CD4-positive, alpha-beta T cell treated with Interleukin-17A for 4 hours (primary cell): ENCODE results near the gene NBL1.

Source experiments
- DNase-seq: peaks from one replicate; pipeline ENCODE4 v3.0.0-alpha.2; 2020; ENCODE audit warnings: mixed read lengths

NBL1 gene

GRCh38 chr1:19676438-19676922, 32.4 kb downstream of the NBL1 start:
- no peak for DNase-seq

GRCh38 chr1:19678493-19678892, 34.4 kb downstream of the NBL1 start:
- DNase-seq: no peak

GRCh38 chr1:19678931-19679453, 34.9 kb downstream of the NBL1 start:
- no peak for DNase-seq

- no peak for DNase-seq
These were observed 35.6 kb downstream of the NBL1 start for GRCh38 chr1:19679691-19680090.

DNA sequence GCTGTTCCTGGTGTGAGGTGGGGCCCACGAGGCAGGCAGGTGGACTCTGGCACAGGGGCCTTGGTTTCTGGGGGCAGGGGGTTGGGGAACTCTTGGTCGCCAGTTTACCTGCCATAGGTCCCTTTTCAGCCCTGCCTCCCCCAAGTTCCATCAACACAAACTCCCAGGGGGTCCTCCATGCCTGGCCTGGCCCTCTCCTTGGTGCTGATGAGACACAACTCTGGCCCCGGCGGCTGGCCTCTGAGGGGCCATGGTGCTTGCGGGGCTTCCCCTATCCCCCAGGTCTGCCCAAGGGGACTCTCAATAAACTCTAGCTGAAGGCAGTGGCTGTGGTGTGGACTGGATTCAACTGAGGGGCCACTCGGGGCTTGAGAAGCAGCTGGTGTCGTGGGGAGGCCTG, 36.5 kb downstream of the NBL1 start:
- DNase-seq: no peak

DNA sequence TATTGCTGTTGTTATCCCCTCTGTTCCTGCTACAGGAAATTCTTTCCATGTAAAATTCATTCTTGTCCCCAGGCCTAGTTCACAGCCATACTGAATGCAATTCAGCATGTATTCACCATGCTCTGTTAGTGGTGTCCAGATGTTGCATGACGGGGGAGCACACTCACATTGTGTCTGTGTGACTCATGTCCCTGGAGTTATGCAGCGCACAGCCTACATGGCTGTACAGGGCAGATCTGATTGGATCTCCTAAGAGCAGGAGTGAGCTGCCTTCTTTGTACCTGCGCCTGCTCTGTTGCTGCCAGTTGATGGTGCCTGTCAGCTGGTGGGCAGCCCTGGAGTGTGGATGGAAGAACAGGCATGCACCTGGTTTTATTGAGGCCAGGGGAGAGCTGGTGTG, 38.1 kb downstream of the NBL1 start:
- no peak for DNase-seq

- DNase-seq: no peak
These were observed 38.8 kb downstream of the NBL1 start for GRCh38 chr1:19682901-19683300.

DNA sequence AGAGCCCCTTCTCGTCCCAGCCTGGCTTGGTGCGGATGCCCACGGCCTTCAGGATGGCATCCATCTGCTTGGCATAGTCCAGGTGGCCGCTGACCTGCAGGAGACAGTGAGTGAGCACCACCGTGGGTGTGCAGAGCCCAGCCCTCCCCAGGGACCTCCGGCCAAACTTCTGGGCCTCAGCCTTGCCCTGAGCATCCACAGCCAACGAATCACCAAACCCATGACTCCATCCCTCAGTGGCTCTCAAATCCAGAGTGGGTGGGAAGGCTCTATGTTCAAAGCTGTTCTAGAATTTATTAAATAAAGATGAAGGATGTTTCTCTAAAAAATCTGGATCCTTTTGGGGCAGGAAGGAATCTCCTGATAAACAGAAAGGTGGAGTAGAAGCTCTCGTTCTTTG, 39.2 kb downstream of the NBL1 start:
- no peak for DNase-seq

GRCh38 chr1:19684677-19685076, 40.6 kb downstream of the NBL1 start:
- DNase-seq: no peak

GRCh38 chr1:19685994-19686393, 41.9 kb downstream of the NBL1 start:
- DNase-seq: no peak

DNA sequence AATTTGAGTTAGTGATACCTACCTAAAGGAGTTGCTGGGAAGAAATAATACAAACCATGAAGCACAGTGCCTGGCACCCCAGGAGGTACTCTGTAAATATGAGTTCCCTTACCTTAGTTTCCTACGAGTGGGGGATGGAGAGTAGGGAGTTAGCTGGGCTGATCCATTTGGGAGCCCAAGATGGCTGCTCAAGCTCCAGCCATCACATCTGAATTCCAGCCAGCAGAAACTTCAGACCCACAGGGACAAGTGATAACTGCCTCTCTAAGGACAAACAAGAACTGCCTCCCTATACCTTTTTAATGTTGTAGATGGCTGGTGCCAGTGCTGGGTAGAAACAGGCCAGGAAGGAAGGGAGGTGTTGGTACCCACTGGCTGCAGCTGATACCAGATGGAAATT, 43.3 kb downstream of the NBL1 start:
- DNase-seq: no peak

DNA sequence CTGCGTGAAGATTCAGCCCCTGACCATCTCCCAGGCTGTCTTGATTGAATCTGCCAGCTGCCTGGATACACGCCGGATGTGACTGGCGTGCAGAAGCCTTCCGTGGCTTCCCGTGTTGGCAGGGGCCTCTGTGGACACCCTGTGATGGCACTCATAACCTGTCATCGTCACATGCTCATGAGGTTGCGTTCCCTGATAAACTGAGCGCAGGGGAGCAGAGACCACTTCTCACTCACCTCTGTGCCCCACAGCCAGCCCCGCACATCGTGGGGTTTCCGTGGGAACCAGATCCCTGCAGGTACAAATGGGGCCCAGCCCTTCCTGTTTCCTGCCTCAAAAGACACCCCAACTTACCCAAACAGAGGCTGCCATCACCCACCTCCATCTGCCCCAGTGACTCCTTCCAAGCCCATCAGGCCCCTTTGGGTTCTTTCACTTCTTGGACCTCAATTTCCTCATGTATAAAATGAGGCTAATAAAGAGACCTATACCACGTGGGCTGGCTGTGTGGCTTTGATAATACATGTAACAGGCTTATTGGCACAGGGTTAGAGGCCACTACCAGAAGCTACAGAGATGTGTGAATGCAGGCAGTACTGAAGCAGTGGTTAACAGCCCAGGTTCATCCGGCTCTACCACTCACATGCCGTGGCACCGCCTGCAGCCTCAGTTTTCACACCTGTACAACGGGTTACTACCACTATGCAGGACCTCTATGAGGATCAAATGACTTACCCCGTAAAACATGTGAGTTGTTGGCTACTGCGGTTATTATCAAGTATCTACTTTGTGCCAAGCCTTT, 44.1 kb downstream of the NBL1 start:
- peak; percentile 58 for DNase-seq

DNA sequence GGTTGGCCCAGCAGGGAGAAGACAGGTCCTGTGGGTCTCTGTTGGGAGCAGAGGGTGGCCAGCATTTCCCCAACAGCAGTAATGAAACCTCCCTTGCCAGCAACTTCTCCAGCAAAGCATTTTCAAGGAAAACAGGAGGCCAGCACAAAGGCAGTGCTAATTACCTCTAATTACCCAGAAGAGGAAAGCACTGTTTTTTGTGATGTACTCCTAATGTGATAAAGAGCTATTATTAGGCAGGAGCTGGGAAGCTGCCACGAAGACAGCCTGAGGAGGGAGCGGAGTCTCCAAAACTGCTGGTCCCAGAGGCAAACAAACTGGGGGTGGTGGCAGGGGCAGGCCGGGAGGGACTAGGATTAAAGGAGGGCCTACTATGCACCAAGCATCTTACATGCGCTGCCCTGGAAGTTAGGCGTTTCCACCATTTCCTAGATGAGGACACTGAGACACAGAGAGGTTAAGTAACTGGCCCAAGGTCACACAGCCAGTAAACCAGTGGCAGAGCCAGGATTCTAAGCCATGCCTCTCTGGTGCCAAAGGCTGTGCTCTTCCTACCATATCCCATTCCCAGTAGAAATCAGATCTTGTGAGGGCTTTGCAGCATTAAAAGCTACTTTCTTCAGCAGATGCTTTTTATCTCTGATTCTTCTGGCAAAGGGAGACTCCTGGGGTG, 45.1 kb downstream of the NBL1 start:
- no peak for DNase-seq

DNA sequence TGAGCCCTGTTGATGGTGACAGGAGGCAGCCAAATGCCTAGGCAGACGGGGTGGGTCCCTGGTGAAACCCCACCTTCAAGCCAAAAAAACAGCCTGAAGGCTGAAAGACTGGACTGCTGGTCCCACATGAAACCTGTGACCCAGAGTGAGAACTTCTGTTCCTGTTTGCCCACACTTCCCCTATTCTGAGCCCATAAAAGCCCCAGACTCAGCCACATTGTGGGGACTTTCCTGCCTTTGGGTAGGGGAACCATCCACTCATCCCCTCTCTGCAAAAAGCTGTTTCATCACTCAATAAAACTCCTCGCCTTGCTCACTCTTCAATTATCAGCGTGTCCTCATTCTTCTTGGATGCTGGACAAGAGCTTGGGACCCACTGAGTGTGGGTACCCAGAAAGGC, 45.7 kb downstream of the NBL1 start:
- DNase-seq: no peak

DNA sequence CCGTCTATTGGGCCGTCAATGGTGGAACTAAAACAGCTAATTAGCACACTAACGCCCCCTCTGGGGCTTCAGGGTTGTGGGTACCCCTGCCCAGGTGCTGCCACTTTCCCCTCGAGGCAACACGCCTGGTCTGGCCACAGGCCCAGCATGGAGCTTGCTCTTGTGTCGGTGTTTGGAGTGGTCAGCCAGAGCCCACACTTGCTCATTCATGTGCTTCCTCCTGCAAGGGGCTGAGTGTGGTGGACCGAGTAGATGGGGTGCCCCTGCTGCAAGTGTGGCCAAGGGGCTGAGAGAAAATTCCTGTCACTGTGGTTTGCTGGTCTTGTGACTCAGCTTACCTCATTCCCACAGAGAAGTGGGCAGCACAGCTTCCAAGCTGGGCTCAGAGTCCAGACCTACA, 46.2 kb downstream of the NBL1 start:
- DNase-seq: no peak

DNA sequence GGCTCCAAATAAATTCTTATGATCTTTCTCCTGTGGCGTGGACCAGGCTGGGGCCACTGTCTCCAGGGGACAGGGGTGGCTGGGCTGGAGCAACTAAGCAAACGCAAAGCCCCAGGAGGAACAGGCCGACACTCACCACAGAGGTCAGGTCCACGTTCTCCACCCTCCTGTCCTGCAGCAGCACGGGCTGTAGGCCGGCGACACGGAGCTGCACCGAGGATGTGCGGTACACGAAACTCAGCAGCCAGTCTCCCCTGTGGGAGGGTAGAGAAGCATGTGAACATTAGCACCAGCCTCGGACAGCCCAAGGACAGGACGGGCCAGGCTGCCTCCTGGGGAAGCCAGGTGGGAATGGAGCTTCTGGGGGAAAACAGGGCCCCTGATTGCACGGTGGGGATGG, 50.2 kb downstream of the NBL1 start:
- DNase-seq: no peak

GRCh38 chr1:19695772-19696171, 51.7 kb downstream of the NBL1 start:
- DNase-seq: no peak

- DNase-seq: no peak
These were observed 52.7 kb downstream of the NBL1 start for GRCh38 chr1:19696820-19697219.

DNA sequence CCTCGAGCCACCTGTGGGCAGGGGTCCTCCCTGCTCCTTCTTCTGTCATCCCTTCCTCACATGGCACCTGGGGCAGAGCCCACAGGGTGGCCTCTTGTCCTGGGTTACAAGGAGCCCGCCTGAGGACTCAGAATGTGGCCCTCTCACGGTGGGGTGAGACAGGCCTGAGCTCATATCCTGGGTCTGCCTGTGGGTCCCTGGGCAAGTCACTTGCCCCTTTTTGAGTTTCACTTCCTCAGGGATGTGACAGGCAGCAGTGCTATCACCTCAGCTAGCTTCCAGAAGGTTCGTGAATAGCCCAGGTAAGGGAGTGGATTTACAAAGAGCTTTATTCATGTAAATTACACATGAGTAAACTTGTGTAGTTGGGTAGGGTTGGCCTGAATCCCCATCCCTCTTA, 54.1 kb downstream of the NBL1 start:
- DNase-seq: no peak

GRCh38 chr1:19700079-19700777, 56.1 kb downstream of the NBL1 start:
- no peak for DNase-seq

DNA sequence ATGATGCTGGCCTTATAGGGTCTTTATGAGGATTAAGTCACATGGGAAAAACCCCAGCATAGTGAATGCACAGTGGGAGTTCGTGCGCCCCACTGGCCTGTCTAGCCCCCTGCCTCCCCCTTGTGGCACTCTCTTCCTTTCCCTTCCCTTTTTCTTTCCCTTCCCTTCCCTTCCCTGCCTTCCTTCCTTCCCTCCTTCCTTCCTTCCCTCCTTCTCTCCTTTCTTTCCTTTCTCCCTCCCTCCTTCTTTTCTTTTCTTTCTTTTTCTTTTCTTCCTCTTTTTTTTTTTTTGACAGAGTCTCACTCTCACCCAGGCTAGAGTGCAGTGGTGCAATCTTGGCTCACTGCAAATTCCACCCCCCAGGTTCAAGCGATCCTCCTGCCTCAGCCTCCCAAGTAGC, 59.2 kb downstream of the NBL1 start:
- DNase-seq: no peak

GRCh38 chr1:19704247-19705113, 60.4 kb downstream of the NBL1 start:
- DNase-seq: peak; percentile 75

- no peak for DNase-seq
These were observed 61.4 kb downstream of the NBL1 start for GRCh38 chr1:19705464-19705863.
